Measurements from ENCODE around the gene MACROD1. TPM values are rescaled to one million over a fixed set of nuclear protein-coding genes. Genes with fewer than 3 reads are reported as not detected.

Gene MACROD1
- total RNA-seq, 1 experiment from 2014 or later: 29.3 TPM

GRCh38 chr11:64005691-64006090 is 160.2 kb downstream of the MACROD1 start:
- DNase-seq (ENCODE audit: extremely low read depth, low read depth): no peak

GRCh38 chr11:64004590-64004984 is 161.3 kb downstream of the MACROD1 start:
- DNase-seq (ENCODE audit: extremely low read depth, low read depth): no peak

GRCh38 chr11:64003807-64004589 is 161.9 kb downstream of the MACROD1 start:
- no peak for DNase-seq (ENCODE audit: extremely low read depth, low read depth)

GRCh38 chr11:64001484-64002420 is 164.2 kb downstream of the MACROD1 start:
- DNase-seq (ENCODE audit: extremely low read depth, low read depth): no peak

GRCh38 chr11:64000740-64001483 is 165.0 kb downstream of the MACROD1 start:
- DNase-seq (ENCODE audit: extremely low read depth, low read depth): no peak

- DNase-seq (ENCODE audit: extremely low read depth, low read depth): no peak
Measured at GRCh38 chr11:64000026-64000739, 165.7 kb downstream of the MACROD1 start.

GRCh38 chr11:63999349-64000025 is 166.4 kb downstream of the MACROD1 start:
- no peak for DNase-seq (ENCODE audit: extremely low read depth, low read depth)

GRCh38 chr11:63998558-63999348 is 167.2 kb downstream of the MACROD1 start:
- no peak for DNase-seq (ENCODE audit: extremely low read depth, low read depth)

GRCh38 chr11:63997801-63998337 is 168.0 kb downstream of the MACROD1 start:
- no peak for DNase-seq (ENCODE audit: extremely low read depth, low read depth)

- DNase-seq (ENCODE audit: extremely low read depth, low read depth): no peak
Measured at GRCh38 chr11:63997104-63997700, 168.7 kb downstream of the MACROD1 start.

- DNase-seq (ENCODE audit: extremely low read depth, low read depth): no peak
Measured at GRCh38 chr11:63996512-63996911, 169.4 kb downstream of the MACROD1 start.

GRCh38 chr11:63993993-63994392 is 171.9 kb downstream of the MACROD1 start:
- no peak for DNase-seq (ENCODE audit: extremely low read depth, low read depth)

- no peak for DNase-seq (ENCODE audit: extremely low read depth, low read depth)
Measured at GRCh38 chr11:63993100-63993499, 172.8 kb downstream of the MACROD1 start.

- DNase-seq (ENCODE audit: extremely low read depth, low read depth): no peak
Measured at GRCh38 chr11:63991558-63991957, 174.4 kb downstream of the MACROD1 start.

GRCh38 chr11:63986932-63987513 is 178.9 kb downstream of the MACROD1 start:
- no peak for DNase-seq (ENCODE audit: extremely low read depth, low read depth)

- peak; percentile 81 for DNase-seq (ENCODE audit: extremely low read depth, low read depth)
Measured at GRCh38 chr11:63986156-63986931, 179.6 kb downstream of the MACROD1 start, which contains the start of gene OTUB1. OTUB1 (plus strand) TSS chr11:63986438; CDS start chr11:63986457, 19 bp downstream.

- no peak for DNase-seq (ENCODE audit: extremely low read depth, low read depth)
Measured at GRCh38 chr11:63985812-63986155, 180.1 kb downstream of the MACROD1 start.

Measured in NCI-H460 (cell line).